IPS-18a (cell line): ENCODE measurements around the gene MRPL53.
A peak's percentile ranks its signal among the peaks of the same experiment; 100 is the strongest.
"Not testable (repeated sequence)": the region's sequence is repeated elsewhere in the genome, so short reads cannot be mapped to it uniquely, and the experiment has no call there.

ENCODE experiments used
- H3K27ac ChIP-seq: one replicate; pipeline ENCODE4 v1.5.1; 2013; ENCODE audit warnings: low read length
- H3K27me3 ChIP-seq: one replicate; pipeline ENCODE4 v1.6.1; 2013; ENCODE audit warnings: mild to moderate bottlenecking, low read length; ENCODE audit not compliant: control insufficient read depth, insufficient read depth
- H3K36me3 ChIP-seq: one replicate; pipeline ENCODE4 v1.6.1; 2013; ENCODE audit warnings: low read depth, low read length; ENCODE audit not compliant: control insufficient read depth
- H3K4me1 ChIP-seq: one replicate; pipeline ENCODE4 v1.6.1; 2013; ENCODE audit warnings: low read depth, low read length; ENCODE audit not compliant: control insufficient read depth
- H3K4me3 ChIP-seq: one replicate; pipeline ENCODE4 v1.5.1; 2013; ENCODE audit warnings: low read length
- H3K9ac ChIP-seq: one replicate; pipeline ENCODE4 v1.6.1; 2013; ENCODE audit warnings: mild to moderate bottlenecking, low read length, moderate library complexity
- H3K9me3 ChIP-seq: one replicate; pipeline ENCODE4 v1.6.1; 2013; ENCODE audit warnings: low read depth, low read length; ENCODE audit not compliant: control insufficient read depth

MRPL53 gene

DNA sequence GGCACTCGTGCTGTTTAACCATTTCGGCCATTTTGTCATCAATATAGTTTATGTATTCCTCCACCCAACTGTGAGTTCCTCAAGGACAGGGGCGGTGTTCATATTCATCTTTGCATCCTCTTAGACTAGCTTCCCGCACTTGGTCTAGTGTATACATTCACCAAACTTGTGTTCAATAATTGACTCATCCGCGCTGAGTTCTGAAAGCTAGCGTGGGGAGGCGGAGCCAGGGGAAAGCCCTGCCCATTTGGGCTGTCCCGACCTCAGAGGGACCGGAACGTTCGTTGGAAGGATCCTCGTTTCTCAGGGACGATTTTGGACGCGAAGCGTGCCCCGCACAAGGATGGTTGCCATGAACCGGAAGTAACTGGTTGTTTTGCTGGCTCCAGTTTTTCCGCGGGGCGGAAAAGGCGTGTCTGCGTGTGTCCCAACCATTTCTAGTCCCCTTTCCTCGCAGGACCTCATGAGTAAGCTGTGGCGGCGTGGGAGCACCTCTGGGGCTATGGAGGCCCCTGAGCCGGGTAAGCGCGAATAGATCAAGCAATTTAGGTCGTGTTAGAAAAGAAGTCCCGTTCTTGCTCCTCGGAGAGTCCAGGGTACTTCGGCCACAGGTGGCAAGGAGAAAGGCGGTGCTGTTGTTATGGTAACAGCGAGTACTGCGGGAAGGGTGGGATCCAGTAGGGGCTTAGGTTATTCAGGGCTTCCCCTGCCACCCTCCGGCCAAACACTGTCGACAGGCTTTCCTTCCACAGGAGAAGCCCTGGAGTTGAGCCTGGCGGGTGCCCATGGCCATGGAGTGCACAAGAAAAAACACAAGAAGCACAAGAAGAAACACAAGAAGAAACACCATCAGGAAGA is 17.6 kb downstream of the MRPL53 start, which contains the start of gene INO80B:
Gene INO80B, plus strand, starts transcription at position 434 of the 858 bp plus-strand sequence. Its CDS starts 30 bp downstream, at position 464.
- Histone ChIP-seq H3K36me3 (no peaks in the 10 kb centered on the region), H3K4me1 (peaks cover 6% of the 10 kb centered on the region), H3K9ac (peak within 1 kb of the TSS; percentile 78), H3K27me3 (no peaks in the 10 kb centered on the region), H3K27ac (peak within 1 kb of the TSS; percentile 83), H3K9me3 (no peaks in the 10 kb centered on the region), H3K4me3 (peak within 1 kb of the TSS; percentile 86)

GRCh38 chr2:74450570-74451190 is 21.8 kb downstream of the MRPL53 start:
- Histone ChIP-seq H3K4me1 (no peaks in the 10 kb centered on the region), H3K27me3 (no peaks in the 10 kb centered on the region), H3K9ac (no peak overlapping the region), H3K4me3 (no peak overlapping the region), H3K9me3 (no peaks in the 10 kb centered on the region), H3K36me3 (no peaks in the 10 kb centered on the region), H3K27ac (no peak overlapping the region)

- Histone ChIP-seq H3K36me3 (no peaks in the 10 kb centered on the region), H3K4me1 (no peaks in the 10 kb centered on the region)
Measured at GRCh38 chr2:74448771-74449170, 23.7 kb downstream of the MRPL53 start.

GRCh38 chr2:74447230-74447999 is 25.1 kb downstream of the MRPL53 start:
- no peak overlapping the region for H3K27ac ChIP-seq
- no peak overlapping the region for H3K4me3 ChIP-seq
- H3K36me3 ChIP-seq: no peaks in the 10 kb centered on the region
- no peaks in the 10 kb centered on the region for H3K4me1 ChIP-seq
- H3K27me3 ChIP-seq: no peaks in the 10 kb centered on the region
- H3K9me3 ChIP-seq: no peaks in the 10 kb centered on the region
- no peak overlapping the region for H3K9ac ChIP-seq

More at GRCh38 chr2:74448771-74449170, 23.7 kb downstream of the MRPL53 start:
- no peak overlapping the region for H3K27ac ChIP-seq
- H3K27me3 ChIP-seq: no peaks in the 10 kb centered on the region
- no peaks in the 10 kb centered on the region for H3K9me3 ChIP-seq
- no peak overlapping the region for H3K4me3 ChIP-seq
- H3K9ac ChIP-seq: no peak overlapping the region

DNA sequence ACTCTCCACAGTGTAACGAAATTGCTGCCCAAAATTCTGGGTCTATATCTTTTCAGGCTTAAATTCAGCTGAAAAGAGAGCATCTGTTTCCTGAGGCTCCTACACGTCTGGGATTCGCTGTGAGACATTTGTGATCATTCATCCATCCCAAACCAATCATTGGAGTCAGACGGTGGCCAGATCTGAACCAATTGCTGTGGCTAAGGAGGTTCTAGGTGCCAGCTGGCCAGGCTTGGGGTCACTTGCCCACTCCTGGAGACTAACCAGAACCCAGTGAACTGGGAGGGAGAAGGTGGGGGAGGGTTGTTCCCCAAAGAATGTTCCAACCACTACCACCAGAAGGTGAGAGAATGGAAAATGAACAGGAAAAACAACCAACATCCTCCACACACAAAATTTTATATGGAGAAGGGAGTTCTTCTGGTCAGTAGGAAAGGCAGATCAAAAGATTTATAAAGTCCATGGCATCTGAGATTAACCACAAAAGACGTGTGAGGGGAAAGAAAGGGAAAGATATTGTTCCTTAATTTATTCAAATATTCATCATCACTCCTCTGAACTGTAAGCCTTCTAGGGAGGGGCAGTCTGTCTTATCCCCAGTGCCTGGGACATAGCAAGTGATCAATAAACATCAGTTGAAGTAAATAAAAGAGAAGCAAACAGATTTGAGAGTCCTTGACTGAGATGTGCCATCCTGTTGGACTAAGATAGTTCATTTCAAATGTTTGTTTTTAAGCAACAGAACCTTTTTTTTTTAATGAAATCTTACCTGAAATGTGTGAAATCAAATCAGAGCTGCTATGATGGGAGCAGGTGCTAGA is 27.8 kb downstream of the MRPL53 start:
- Histone ChIP-seq H3K27ac (no peak overlapping the region), H3K9me3 (no peaks in the 10 kb centered on the region)

GRCh38 chr2:74442483-74443297 is 29.8 kb downstream of the MRPL53 start:
- H3K9ac ChIP-seq: peak overlapping the region; percentile 84
- peak overlapping the region; percentile 88 for H3K4me3 ChIP-seq
- H3K27ac ChIP-seq: peak overlapping the region; percentile 12

More for the DNA sequence above, 27.8 kb downstream of the MRPL53 start:
- H3K36me3 ChIP-seq: no peaks in the 10 kb centered on the region
- no peak overlapping the region for H3K9ac ChIP-seq
- no peak overlapping the region for H3K4me3 ChIP-seq
- no peaks in the 10 kb centered on the region for H3K27me3 ChIP-seq
- peaks cover 1% of the 10 kb centered on the region for H3K4me1 ChIP-seq

DNA sequence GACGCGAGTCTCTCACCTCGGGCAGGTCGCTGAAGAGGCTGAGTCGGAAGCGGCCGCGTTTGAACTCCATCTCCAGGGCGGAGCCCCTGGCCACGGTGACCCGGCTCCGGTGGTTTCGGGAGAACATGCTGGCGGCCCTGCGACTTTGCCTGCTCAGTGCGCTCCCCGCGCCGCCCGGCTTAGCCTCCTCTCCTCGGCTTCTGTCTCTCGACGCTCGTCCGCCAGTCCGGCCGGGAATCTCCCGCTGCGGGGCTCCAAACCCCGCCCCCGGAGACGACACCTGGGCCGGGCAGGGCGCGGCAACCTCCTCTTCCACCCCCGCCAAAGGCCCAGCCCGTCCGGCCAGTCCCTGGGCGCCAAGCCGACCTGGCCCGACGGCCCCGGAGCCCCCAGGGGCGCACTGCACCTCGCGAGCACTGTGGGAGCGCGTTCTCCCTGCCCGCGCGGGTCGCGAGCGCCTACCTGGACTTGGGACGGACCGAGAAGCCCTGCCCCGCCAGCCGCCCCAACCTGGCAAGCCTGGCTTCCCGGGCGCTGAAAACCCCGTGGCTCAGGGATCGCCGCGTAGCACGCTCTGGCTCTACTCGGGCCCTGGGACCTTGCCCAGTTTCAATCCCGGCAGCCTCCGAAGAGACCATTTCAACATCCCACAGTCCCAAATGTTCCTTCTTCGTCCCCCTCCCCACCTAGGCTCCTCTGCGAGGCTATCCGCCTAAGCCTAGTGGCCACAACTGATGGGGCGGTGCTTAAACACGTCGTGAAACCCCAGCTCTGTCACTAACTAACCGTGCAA is 30.6 kb downstream of the MRPL53 start, which contains the start of gene RTKN:
Gene RTKN, minus strand, starts transcription at position 248 of the 793 bp plus-strand sequence. Its CDS starts 121 bp downstream, at position 127.
- H3K27ac ChIP-seq: peak within 1 kb of the TSS; percentile 54
- H3K4me1 ChIP-seq: peaks cover 22% of the 10 kb centered on the region

More at GRCh38 chr2:74442483-74443297, 29.8 kb downstream of the MRPL53 start:
- not testable (repeated sequence) for H3K36me3 ChIP-seq, H3K9me3 ChIP-seq, H3K27me3 ChIP-seq
- H3K4me1 ChIP-seq: peaks cover 16% of the 10 kb centered on the region

DNA sequence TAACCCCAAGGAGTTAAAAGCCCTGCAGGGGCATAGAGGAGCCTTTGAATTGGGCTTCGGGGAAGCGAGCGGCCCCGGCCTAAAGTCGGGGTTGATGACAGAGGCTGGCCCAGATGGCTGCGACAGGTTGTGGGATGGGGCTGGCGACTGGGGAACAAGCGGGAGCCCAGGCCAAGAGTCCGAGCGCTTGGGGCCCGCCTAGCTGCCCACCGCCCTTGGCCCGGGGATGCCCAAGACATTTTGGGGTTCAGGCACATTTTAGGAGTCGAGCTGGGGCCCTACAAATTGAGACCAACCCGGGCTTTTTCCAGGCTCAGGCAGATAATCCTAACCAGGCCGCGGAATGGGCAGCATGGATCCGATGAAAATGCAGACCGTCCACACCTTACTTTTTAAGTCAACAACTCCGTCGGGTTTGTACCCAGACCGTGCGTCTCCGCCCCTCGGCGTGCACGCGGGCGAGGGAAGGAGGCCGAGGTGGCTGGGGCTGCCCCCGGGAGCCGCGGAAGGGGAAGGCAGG is 31.2 kb downstream of the MRPL53 start:
- H3K9me3 ChIP-seq: no peaks in the 10 kb centered on the region
- H3K27ac ChIP-seq: peak overlapping the region; percentile 54
- H3K9ac ChIP-seq: peak overlapping the region; percentile 84
- peaks cover 4% of the 10 kb centered on the region for H3K36me3 ChIP-seq
- H3K27me3 ChIP-seq: no peaks in the 10 kb centered on the region
- peaks cover 23% of the 10 kb centered on the region for H3K4me1 ChIP-seq
- peak overlapping the region; percentile 88 for H3K4me3 ChIP-seq

More for the DNA sequence above, 30.6 kb downstream of the MRPL53 start, which contains the start of gene RTKN:
- Histone ChIP-seq H3K9me3 (no peaks in the 10 kb centered on the region), H3K27me3 (no peaks in the 10 kb centered on the region), H3K36me3 (peaks cover 4% of the 10 kb centered on the region), H3K9ac (peak within 1 kb of the TSS; percentile 84), H3K4me3 (peak within 1 kb of the TSS; percentile 88)

DNA sequence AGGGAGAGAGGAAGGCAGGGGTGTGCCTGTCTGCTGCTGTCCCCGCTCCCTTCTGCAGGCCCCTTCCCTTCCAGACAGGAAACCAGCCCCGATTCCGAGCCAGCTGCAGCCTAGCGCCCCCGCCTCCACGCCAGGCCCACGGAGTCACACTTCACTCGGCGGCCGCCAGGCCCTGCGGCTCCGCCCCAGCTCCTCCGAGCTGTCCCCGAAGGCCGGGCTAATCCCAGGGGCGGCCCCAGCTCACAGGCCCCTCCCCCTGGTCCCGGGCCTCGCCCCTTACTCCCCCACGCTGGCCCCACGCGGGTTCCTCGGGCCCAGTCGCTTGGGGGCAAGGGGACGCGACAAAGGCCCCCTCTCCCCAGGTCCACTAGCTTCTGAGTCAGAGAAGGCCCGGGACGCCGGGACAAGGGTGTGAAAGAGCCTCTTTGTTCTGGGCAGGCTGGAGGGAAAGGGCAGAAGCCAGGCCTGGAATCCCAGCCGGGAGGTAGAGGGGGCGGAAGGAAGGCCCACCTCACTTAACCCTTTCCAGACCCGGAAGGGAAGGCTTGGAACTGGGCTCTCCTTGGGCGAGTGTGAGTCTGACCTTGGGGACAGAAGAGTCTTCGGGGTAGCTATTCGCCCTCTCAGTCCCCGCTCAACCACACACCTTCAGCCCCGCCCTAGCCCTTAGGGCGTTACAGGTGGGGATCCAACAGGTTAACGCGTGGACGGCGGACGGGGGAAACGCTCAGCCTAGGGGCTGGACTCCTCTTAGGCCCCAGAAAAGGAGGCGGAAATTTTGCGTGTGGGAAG is 31.9 kb downstream of the MRPL53 start:
- Histone ChIP-seq H3K4me1 (peaks cover 23% of the 10 kb centered on the region), H3K27ac (peak overlapping the region; percentile 83), H3K27me3 (no peaks in the 10 kb centered on the region), H3K36me3 (peaks cover 4% of the 10 kb centered on the region), H3K9ac (peak overlapping the region; percentile 84), H3K9me3 (no peaks in the 10 kb centered on the region), H3K4me3 (peak overlapping the region; percentile 88)
